Suprapubic skin (tissue), 4 donors: ENCODE measurements around the gene TRPM6. TPM values are rescaled to one million over a fixed set of nuclear protein-coding genes. Genes with fewer than 3 reads are reported as not detected.
"Not testable (repeated sequence)": the region's sequence is repeated elsewhere in the genome, so short reads cannot be mapped to it uniquely, and the experiment has no call there.

Experiments used
- DNase-seq, 2 donors: peaks; one replicate each; pipeline ENCODE4 v3.0.0-alpha.2; 2019; ENCODE audit warnings: low spot score in 2 of 2
- H3K27ac ChIP-seq: fragments of 200-600 bp; sonication (generic); one replicate; pipeline ENCODE4 v1.5.1; 2019
- H3K27me3 ChIP-seq: fragments of 200-600 bp; sonication (generic); one replicate; pipeline ENCODE4 v1.5.1; 2019
- H3K36me3 ChIP-seq: fragments of 200-600 bp; sonication (generic); one replicate; pipeline ENCODE4 v1.5.1; 2019
- H3K4me1 ChIP-seq: fragments of 200-600 bp; sonication (generic); one replicate; pipeline ENCODE4 v1.5.1; 2019
- H3K4me3 ChIP-seq: fragments of 200-600 bp; sonication (generic); one replicate; pipeline ENCODE4 v1.5.1; 2019; ENCODE audit warnings: mild to moderate bottlenecking
- H3K9me3 ChIP-seq: fragments of 200-600 bp; sonication (generic); one replicate; pipeline ENCODE4 v1.5.1; 2019
- CTCF ChIP-seq, 2 donors: fragments of 200-600 bp in 1 of 2; fragments of 450-650 bp in 1 of 2; sonication (generic) in 1 of 2; IDR thresholded peaks; one replicate each; pipeline ENCODE4 v1.5.1; 2016 to 2019; ENCODE audit warnings: antibody characterized with exemption in 2 of 2, mild to moderate bottlenecking in 1 of 2, moderate library complexity in 1 of 2
- EP300 ChIP-seq: sonication (generic); formaldehyde crosslinking; IDR thresholded peaks from one replicate; pipeline ENCODE4 v1.6.1; 2017; ENCODE audit warnings: antibody characterized with exemption
- POLR2A ChIP-seq, 2 donors: fragments of 450-650 bp; IDR thresholded peaks; one replicate each; pipeline ENCODE4 v1.6.1; 2017; ENCODE audit warnings: antibody characterized with exemption in 2 of 2, mild to moderate bottlenecking in 2 of 2, moderate library complexity in 2 of 2
- POLR2AphosphoS5 ChIP-seq, 3 donors: sonication (generic); formaldehyde crosslinking; IDR thresholded peaks; one replicate each; pipeline ENCODE4 v1.6.1; 2017; ENCODE audit warnings: antibody characterized with exemption in 3 of 3
- WGBS: methylation state at CpG from one replicate; pipeline ENCODE4 v1.1.5; 2018; 5-methylcytosine and 5-hydroxymethylcytosine counted together
- total RNA-seq, 4 donors: library from RNA; depleted of rRNA; stranded (reverse); fragments of >200 nt; gene quantifications; one replicate each; pipeline ENCODE4 v1.1.0, GENCODE V29; 2016

Gene TRPM6
- total RNA-seq, 4 donors from 2014 or later, result 0.53 to 1.6 (median 1.0) TPM

DNA sequence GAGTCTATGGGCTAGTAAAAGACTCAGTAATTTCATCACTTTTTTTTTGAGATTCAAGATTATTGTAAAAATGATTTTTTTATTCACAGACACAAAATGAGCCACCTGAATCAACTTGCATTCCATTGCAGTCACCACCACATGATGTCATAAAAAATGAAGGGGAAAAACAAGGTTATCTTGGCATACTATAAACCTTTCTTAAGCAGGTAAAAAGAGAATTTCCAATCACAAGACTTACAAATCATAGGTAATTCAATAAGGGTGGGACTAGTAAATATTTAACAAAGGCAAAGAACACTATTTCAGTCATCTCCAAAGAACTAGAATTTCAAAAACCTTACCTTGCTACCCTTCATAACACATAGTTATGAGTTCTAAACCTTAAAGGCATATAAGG is 30.7 kb downstream of the TRPM6 start:
- H3K27ac ChIP-seq, result no peak overlapping the region
- no peaks in the 10 kb centered on the region for H3K27me3 ChIP-seq
- no peaks in the 10 kb centered on the region for H3K36me3 ChIP-seq
- DNase-seq, result no peak
- no peak for TF ChIP-seq CTCF (IDR thresholded peaks at IDR 0.05)
- no peak for TF ChIP-seq EP300
- TF ChIP-seq POLR2A (IDR thresholded peaks at IDR 0.05), result no peak
- TF ChIP-seq POLR2AphosphoS5 (IDR thresholded peaks at IDR 0.05), result no peak
- no peaks in the 10 kb centered on the region for H3K4me1 ChIP-seq
- no peak overlapping the region for H3K4me3 ChIP-seq
- H3K9me3 ChIP-seq, result no peaks in the 10 kb centered on the region

DNA sequence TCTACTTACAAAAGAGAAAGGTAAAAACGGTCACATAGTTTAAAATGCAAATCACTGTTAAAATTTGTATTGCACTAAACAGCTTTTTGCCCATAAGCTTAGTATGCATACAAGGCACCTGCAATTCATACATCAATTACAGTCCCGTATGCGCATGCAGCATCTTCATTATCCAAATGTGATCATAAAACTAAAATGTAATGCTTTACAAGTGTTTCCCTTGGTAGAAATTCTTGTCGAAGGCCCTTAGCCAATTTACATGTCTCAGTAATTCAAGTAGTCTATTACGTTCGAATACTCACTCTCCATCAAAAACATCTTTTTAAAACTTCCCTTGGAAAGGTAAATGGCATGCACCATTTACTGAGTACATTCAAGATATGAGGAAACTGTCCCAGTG is 32.6 kb downstream of the TRPM6 start:
- no peaks in the 10 kb centered on the region for H3K36me3 ChIP-seq
- H3K4me1 ChIP-seq, result no peaks in the 10 kb centered on the region
- TF ChIP-seq CTCF (IDR thresholded peaks at IDR 0.05) (no peak), EP300 (no peak), POLR2AphosphoS5 (IDR thresholded peaks at IDR 0.05) (no peak), POLR2A (IDR thresholded peaks at IDR 0.05) (no peak)
- no peaks in the 10 kb centered on the region for H3K27me3 ChIP-seq
- WGBS, result 85% methylated on average over 6 of the region's 6 CpGs
- no peak overlapping the region for H3K4me3 ChIP-seq
- no peaks in the 10 kb centered on the region for H3K9me3 ChIP-seq
- H3K27ac ChIP-seq, result no peak overlapping the region
- no peak for DNase-seq

GRCh38 chr9:74853024-74853423 is 34.7 kb downstream of the TRPM6 start:
- not testable (repeated sequence) for DNase-seq, H3K36me3 ChIP-seq, H3K4me3 ChIP-seq, H3K4me1 ChIP-seq, H3K9me3 ChIP-seq, H3K27ac ChIP-seq, H3K27me3 ChIP-seq
- 95% methylated on average over 32 of the region's 36 CpGs for WGBS

- 55% methylated on average over 4 of the region's 4 CpGs for WGBS
- TF ChIP-seq EP300, result no peak
- TF ChIP-seq POLR2A (IDR thresholded peaks at IDR 0.05), result no peak
- no peak for TF ChIP-seq CTCF (IDR thresholded peaks at IDR 0.05)
- no peak for TF ChIP-seq POLR2AphosphoS5 (IDR thresholded peaks at IDR 0.05)
- DNase-seq, result no peak
- Histone ChIP-seq H3K27me3 (no peaks in the 10 kb centered on the region), H3K9me3 (no peaks in the 10 kb centered on the region), H3K36me3 (no peaks in the 10 kb centered on the region), H3K4me3 (no peak overlapping the region), H3K27ac (no peak overlapping the region), H3K4me1 (no peaks in the 10 kb centered on the region)
Observed at GRCh38 chr9:74848153-74848525, 39.6 kb downstream of the TRPM6 start.

GRCh38 chr9:74847478-74848152 is 40.1 kb downstream of the TRPM6 start:
- Histone ChIP-seq H3K27me3 (no peaks in the 10 kb centered on the region), H3K9me3 (no peaks in the 10 kb centered on the region), H3K36me3 (no peaks in the 10 kb centered on the region), H3K27ac (no peak overlapping the region), H3K4me3 (no peak overlapping the region), H3K4me1 (no peaks in the 10 kb centered on the region)
- TF ChIP-seq POLR2AphosphoS5 (IDR thresholded peaks at IDR 0.05), result no peak
- no peak for TF ChIP-seq EP300
- no peak for TF ChIP-seq CTCF (IDR thresholded peaks at IDR 0.05)
- TF ChIP-seq POLR2A (IDR thresholded peaks at IDR 0.05), result no peak
- WGBS, result 68% methylated on average over 5 of the region's 5 CpGs
- no peak for DNase-seq

- H3K9me3 ChIP-seq, result no peaks in the 10 kb centered on the region
- no peaks in the 10 kb centered on the region for H3K27me3 ChIP-seq
- H3K27ac ChIP-seq, result no peak overlapping the region
- no peak for TF ChIP-seq EP300
- no peak for TF ChIP-seq CTCF (IDR thresholded peaks at IDR 0.05)
- TF ChIP-seq POLR2AphosphoS5 (IDR thresholded peaks at IDR 0.05), result no peak
- no peak for TF ChIP-seq POLR2A (IDR thresholded peaks at IDR 0.05)
- no peak for DNase-seq
- no peak overlapping the region for H3K4me3 ChIP-seq
- H3K36me3 ChIP-seq, result no peaks in the 10 kb centered on the region
- 82% methylated on average over 6 of the region's 6 CpGs for WGBS
- H3K4me1 ChIP-seq, result no peaks in the 10 kb centered on the region
Observed at GRCh38 chr9:74846766-74847165, 41.0 kb downstream of the TRPM6 start.
